ENCODE data around the gene CHMP1B.
"Not testable (repeated sequence)": the region's sequence is repeated elsewhere in the genome, so short reads cannot be mapped to it uniquely, and the experiment has no call there.

CHMP1B gene

GRCh38 chr18:11872479-11873136, 21.4 kb downstream of the CHMP1B start:
- no peak for DNase-seq

- DNase-seq, result no peak
Measured at GRCh38 chr18:11873670-11874340, 22.6 kb downstream of the CHMP1B start.

GRCh38 chr18:11874676-11875075, 23.5 kb downstream of the CHMP1B start:
- DNase-seq, result no peak

- no peak for DNase-seq
Measured at GRCh38 chr18:11877497-11878135, 26.4 kb downstream of the CHMP1B start.

GRCh38 chr18:11880586-11881304, 29.5 kb downstream of the CHMP1B start:
- DNase-seq, result no peak

- DNase-seq, result no peak
Measured at GRCh38 chr18:11882636-11883035, 31.4 kb downstream of the CHMP1B start.

GRCh38 chr18:11883153-11883552, 31.9 kb downstream of the CHMP1B start:
- DNase-seq, result no peak

- DNase-seq, result no peak
Measured at GRCh38 chr18:11884396-11885030, 33.3 kb downstream of the CHMP1B start.

- DNase-seq, result no peak
Measured at GRCh38 chr18:11885278-11885947, 34.2 kb downstream of the CHMP1B start.

GRCh38 chr18:11886577-11887110, 35.4 kb downstream of the CHMP1B start:
- no peak for DNase-seq

GRCh38 chr18:11887328-11888128, 36.3 kb downstream of the CHMP1B start:
- no peak for DNase-seq

- no peak for DNase-seq
Measured at GRCh38 chr18:11888726-11889125, 37.5 kb downstream of the CHMP1B start.

GRCh38 chr18:11889284-11889683, 38.1 kb downstream of the CHMP1B start:
- no peak for DNase-seq

GRCh38 chr18:11891737-11892136, 40.5 kb downstream of the CHMP1B start:
- DNase-seq, result no peak

GRCh38 chr18:11892438-11892837, 41.2 kb downstream of the CHMP1B start:
- not testable (repeated sequence) for DNase-seq

- no peak for DNase-seq
Measured at GRCh38 chr18:11897781-11898180, 46.6 kb downstream of the CHMP1B start.

- DNase-seq, result no peak
Measured at GRCh38 chr18:11899063-11899462, 47.9 kb downstream of the CHMP1B start.

- DNase-seq, result no peak
Measured at GRCh38 chr18:11901826-11902438, 50.7 kb downstream of the CHMP1B start.

- DNase-seq, result no peak
Measured at GRCh38 chr18:11902522-11903292, 51.5 kb downstream of the CHMP1B start.

Data from GOT3 (cell line).